HTERT RPE-1 (cell line): ENCODE data around the gene HAO2.
"Not testable (repeated sequence)": the region's sequence is repeated elsewhere in the genome, so short reads cannot be mapped to it uniquely, and the experiment has no call there.

ENCODE experiments used
- in situ Hi-C: fragments of 300-500 bp; cut with MboI; formaldehyde crosslinking; loops from 4 replicates; pipeline ENCODE4 v1.14.3; 2020; ENCODE audit warnings: low sequenced_read_pairs

The HAO2 gene

GRCh38 chr1:119341372-119341947, 27.1 kb upstream of the HAO2 start:
- in situ Hi-C loops = no loop called here

- in situ Hi-C loops = no loop called here
Measured at GRCh38 chr1:119345398-119345797, 23.2 kb upstream of the HAO2 start.

- in situ Hi-C loops = no loop called here
Measured at GRCh38 chr1:119347858-119348257, 20.7 kb upstream of the HAO2 start.

GRCh38 chr1:119348941-119349340, 19.6 kb upstream of the HAO2 start:
- in situ Hi-C loops = no loop called here

GRCh38 chr1:119350866-119351265, 17.7 kb upstream of the HAO2 start:
- in situ Hi-C loops = not testable (repeated sequence)

- in situ Hi-C loops = no loop called here
Measured at GRCh38 chr1:119351997-119352396, 16.6 kb upstream of the HAO2 start.

GRCh38 chr1:119353836-119354235, 14.7 kb upstream of the HAO2 start:
- in situ Hi-C loops = no loop called here

GRCh38 chr1:119358636-119359035, 9.9 kb upstream of the HAO2 start:
- in situ Hi-C loops = no loop called here

GRCh38 chr1:119359730-119360129, 8.9 kb upstream of the HAO2 start:
- in situ Hi-C loops = no loop called here

- in situ Hi-C loops = no loop called here
Measured at GRCh38 chr1:119361205-119361604, 7.4 kb upstream of the HAO2 start.

- in situ Hi-C loops = no loop called here
Measured at GRCh38 chr1:119361620-119362344, 6.8 kb upstream of the HAO2 start.

- in situ Hi-C loops = no loop called here
Measured at GRCh38 chr1:119363162-119363561, 5.4 kb upstream of the HAO2 start.

GRCh38 chr1:119364640-119365039, 3.9 kb upstream of the HAO2 start:
- in situ Hi-C loops = no loop called here

GRCh38 chr1:119366424-119366823, 2.2 kb upstream of the HAO2 start:
- in situ Hi-C loops = no loop called here

GRCh38 chr1:119367432-119368124, 1.0 kb upstream of the HAO2 start:
- in situ Hi-C loops = no loop called here

- in situ Hi-C loops = no loop called here
Measured at GRCh38 chr1:119370748-119371147, 2.2 kb downstream of the HAO2 start.

GRCh38 chr1:119371815-119372214, 3.2 kb downstream of the HAO2 start:
- in situ Hi-C loops = no loop called here

- in situ Hi-C loops = no loop called here
Measured at GRCh38 chr1:119372503-119373086, 4.0 kb downstream of the HAO2 start.

- in situ Hi-C loops = no loop called here
Measured at GRCh38 chr1:119373465-119373864, 4.9 kb downstream of the HAO2 start.

GRCh38 chr1:119374208-119374874, 5.8 kb downstream of the HAO2 start:
- in situ Hi-C loops = no loop called here

- in situ Hi-C loops = no loop called here
Measured at GRCh38 chr1:119375366-119375765, 6.8 kb downstream of the HAO2 start.
